K562 (cell line): Measurements from ENCODE around the gene IGSF23. TPM values are rescaled to one million over a fixed set of nuclear protein-coding genes. Genes with fewer than 3 reads are reported as not detected.

ENCODE experiments used
- ARNT ChIP-seq, 2 experiments: fragments of 450-650 bp; IDR thresholded peaks; 2 replicates each; pipeline ENCODE4 v1.6.1; 2016; ENCODE audit warnings: mild to moderate bottlenecking in 1 of 2
- BMI1 ChIP-seq: fragments of 150-350 bp; IDR thresholded peaks from 2 replicates; pipeline ENCODE4 v1.6.1; 2014; ENCODE audit warnings: low read length
- BRD9 ChIP-seq: fragments of 450-650 bp; IDR thresholded peaks from 2 replicates; pipeline ENCODE4 v1.6.1; 2018; ENCODE audit warnings: low read depth; ENCODE audit not compliant: partially characterized antibody
- CTBP1 ChIP-seq: fragments of 450-650 bp; IDR thresholded peaks from 2 replicates; pipeline ENCODE4 v1.6.1; 2016; ENCODE audit warnings: borderline replicate concordance
- E2F8 ChIP-seq: fragments of 450-650 bp; IDR thresholded peaks from 2 replicates; pipeline ENCODE4 v1.7.1; 2018; ENCODE audit warnings: mild to moderate bottlenecking, low read depth; ENCODE audit not compliant: partially characterized antibody
- ELF1 ChIP-seq: fragments of 200-800 bp; sonication (Bioruptor generic); IDR thresholded peaks from 2 replicates; pipeline ENCODE4 v1.6.1; 2016; ENCODE audit warnings: missing genetic modification characterization, missing compliant biosample characterization
- ETS2 ChIP-seq: IDR thresholded peaks from 2 replicates; pipeline ENCODE4 v1.6.1; 2016; ENCODE audit warnings: borderline replicate concordance, missing genetic modification characterization, mild to moderate bottlenecking, moderate library complexity, missing compliant biosample characterization; ENCODE audit not compliant: poor library complexity, severe bottlenecking
- HDAC1 ChIP-seq, 2 experiments: fragments of 450-650 bp; IDR thresholded peaks; 2 replicates each; pipeline ENCODE4 v1.6.1; 2016 to 2017; ENCODE audit warnings: inconsistent platforms in 1 of 2, mild to moderate bottlenecking in 1 of 2, moderate library complexity in 1 of 2
- HLTF ChIP-seq: fragments of 450-650 bp; IDR thresholded peaks from 2 replicates; pipeline ENCODE4 v1.6.1; 2016
- MTA1 ChIP-seq: fragments of 450-650 bp; IDR thresholded peaks from 2 replicates; pipeline ENCODE4 v1.6.1; 2017; ENCODE audit warnings: borderline replicate concordance
- MYBL2 ChIP-seq, 2 experiments: fragments of 450-650 bp in 1 of 2; sonication (generic) in 1 of 2; formaldehyde crosslinking in 1 of 2; IDR thresholded peaks; 2 replicates each; pipeline versions ENCODE4 v1.6.1 to v1.8.1; 2017 to 2022; ENCODE audit warnings: borderline replicate concordance in 1 of 2, inconsistent platforms in 1 of 2, low read depth in 1 of 2, mild to moderate bottlenecking in 1 of 2, missing genetic modification reagents in 1 of 2, moderate library complexity in 1 of 2
- NFATC3 ChIP-seq: fragments of 450-650 bp; IDR thresholded peaks from 2 replicates; pipeline ENCODE4 v1.6.1; 2017; ENCODE audit warnings: mild to moderate bottlenecking
- NKRF ChIP-seq: fragments of 450-650 bp; IDR thresholded peaks from 2 replicates; pipeline ENCODE4 v1.6.1; 2016; ENCODE audit warnings: borderline replicate concordance
- OTX1 ChIP-seq: fragments of 450-650 bp; formaldehyde crosslinking; IDR thresholded peaks from 2 replicates; pipeline ENCODE4 v1.4.0; 2022; ENCODE audit warnings: mild to moderate bottlenecking
- PTBP1 ChIP-seq: fragments of 200-400 bp; formaldehyde crosslinking; IDR thresholded peaks from 2 replicates; pipeline ENCODE4 v1.6.1; 2017; ENCODE audit warnings: low read depth, low read length
- polyA plus RNA-seq, 8 experiments: library from polyadenylated mRNA; depleted of rRNA in 4 of 8; stranded (reverse) in 5 of 8; unstranded in 3 of 8; fragments of >200 nt; fragmentation: Nextera tagmentation in 2 of 8; fragmentation: Illumina TruSeq in 1 of 8; extraction: Ambion mirVana in 2 of 8; extraction: Trizol in 1 of 8; gene quantifications; 2 replicates each; pipeline versions ENCODE4 v1.2.1 to v1.2.3, GENCODE V29; 2011 to 2014; ENCODE audit warnings: inconsistent platforms in 1 of 8, missing spikeins in 1 of 8
- total RNA-seq, 7 experiments: library from RNA; depleted of rRNA in 6 of 7; stranded (reverse); fragments of >200 nt in 6 of 7; fragmentation: Illumina TruSeq in 2 of 7; extraction: Trizol in 2 of 7; gene quantifications; 2 replicates each; pipeline versions ENCODE4 v1.2.1 to v1.2.3, GENCODE V29; 2011 to 2021; ENCODE audit warnings: low replicate concordance in 1 of 7
- TF ChIP-seq, protein P1 (sequence below), 2 experiments: fragments of 450-650 bp in 1 of 2; IDR thresholded peaks; 2 replicates each; pipeline ENCODE4 v1.6.1; 2011 to 2017; ENCODE audit warnings: low read depth in 2 of 2, antibody characterized with exemption in 1 of 2, borderline replicate concordance in 1 of 2, low read length in 1 of 2, mild to moderate bottlenecking in 1 of 2, mixed read lengths in 1 of 2; ENCODE audit not compliant: control insufficient read depth in 1 of 2
- TF ChIP-seq, protein P2 (sequence below): fragments of 450-650 bp; formaldehyde crosslinking; conservative IDR thresholded peaks from 2 replicates; pipeline ENCODE4 v1.4.0; 2022; ENCODE audit warnings: mild to moderate bottlenecking, missing genetic modification characterization

Gene IGSF23
- total and polyA plus RNA-seq, 9 of the 15 experiments (the other 6 are each of a cell fraction or from before 2014, with no cell fraction given), result not detected

DNA sequence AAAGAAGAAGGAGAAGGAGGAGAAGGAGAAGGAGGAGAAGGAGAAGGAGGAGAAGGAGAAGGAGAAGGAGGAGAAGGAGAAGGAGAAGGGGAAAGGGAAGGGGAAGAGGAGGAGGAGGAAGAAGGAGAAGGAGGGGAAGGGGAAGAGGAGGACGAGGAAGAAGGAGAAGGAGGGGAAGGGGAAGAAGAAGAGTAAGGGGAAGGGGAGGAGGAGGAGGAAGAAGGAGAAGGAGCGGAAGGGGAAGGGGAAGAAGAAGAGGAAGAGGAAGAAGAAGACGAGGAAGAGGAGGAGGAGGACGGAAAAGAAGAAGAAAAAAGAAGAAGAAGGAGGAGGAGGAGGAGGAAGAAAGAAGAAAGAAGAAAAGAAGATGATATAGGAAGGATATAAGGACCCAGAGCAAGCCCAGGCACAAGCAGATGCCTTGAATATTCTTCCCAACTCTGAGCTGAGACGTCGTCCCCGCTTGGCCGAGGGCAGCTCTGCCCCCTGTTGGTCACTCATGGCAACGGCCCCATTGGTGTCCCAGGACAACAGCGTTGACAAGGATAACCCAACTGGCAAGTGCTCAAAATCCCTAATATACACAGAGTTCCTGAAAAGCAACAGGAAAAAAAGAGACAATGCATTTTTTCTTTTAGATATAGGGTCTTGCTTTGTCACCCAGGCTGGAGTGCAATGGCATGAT, 30.6 kb upstream of the IGSF23 start (continued):
- TF ChIP-seq MYBL2 (IDR thresholded peaks at IDR 0.05; ENCODE audit: low read depth) (peak; percentile 38; the same call in 1 of the 2 replicates), MYBL2 (CRISPR knock-in tag; IDR thresholded peaks at IDR 0.05; ENCODE audit: borderline replicate concordance) (no peak), HDAC1 (IDR thresholded peaks at IDR 0.05) (peak in 1 of 2 experiments; percentile 54; a peak in 1 of 4 replicates), MTA1 (peak; percentile 84), OTX1 (peak; percentile 97), PTBP1 (no peak), ELF1 (0 out of 2 replicates have a peak, but pooled peaks have one; percentile 21), E2F8 (peak; percentile 37), BRD9 (peak; percentile 27), HLTF (peak; percentile 86), CTBP1 (peak; percentile 44; the same call in 1 of the 2 replicates), NKRF (peak; percentile 74; the same call in 1 of the 2 replicates), ETS2 (no peak), ARNT (IDR thresholded peaks at IDR 0.05) (0 out of 4 replicates have a peak, but pooled peaks of 1 of the 2 experiments have one; percentile 19), NFATC3 (no peak), BMI1 (no peak)
- TF ChIP-seq, protein P1, sequence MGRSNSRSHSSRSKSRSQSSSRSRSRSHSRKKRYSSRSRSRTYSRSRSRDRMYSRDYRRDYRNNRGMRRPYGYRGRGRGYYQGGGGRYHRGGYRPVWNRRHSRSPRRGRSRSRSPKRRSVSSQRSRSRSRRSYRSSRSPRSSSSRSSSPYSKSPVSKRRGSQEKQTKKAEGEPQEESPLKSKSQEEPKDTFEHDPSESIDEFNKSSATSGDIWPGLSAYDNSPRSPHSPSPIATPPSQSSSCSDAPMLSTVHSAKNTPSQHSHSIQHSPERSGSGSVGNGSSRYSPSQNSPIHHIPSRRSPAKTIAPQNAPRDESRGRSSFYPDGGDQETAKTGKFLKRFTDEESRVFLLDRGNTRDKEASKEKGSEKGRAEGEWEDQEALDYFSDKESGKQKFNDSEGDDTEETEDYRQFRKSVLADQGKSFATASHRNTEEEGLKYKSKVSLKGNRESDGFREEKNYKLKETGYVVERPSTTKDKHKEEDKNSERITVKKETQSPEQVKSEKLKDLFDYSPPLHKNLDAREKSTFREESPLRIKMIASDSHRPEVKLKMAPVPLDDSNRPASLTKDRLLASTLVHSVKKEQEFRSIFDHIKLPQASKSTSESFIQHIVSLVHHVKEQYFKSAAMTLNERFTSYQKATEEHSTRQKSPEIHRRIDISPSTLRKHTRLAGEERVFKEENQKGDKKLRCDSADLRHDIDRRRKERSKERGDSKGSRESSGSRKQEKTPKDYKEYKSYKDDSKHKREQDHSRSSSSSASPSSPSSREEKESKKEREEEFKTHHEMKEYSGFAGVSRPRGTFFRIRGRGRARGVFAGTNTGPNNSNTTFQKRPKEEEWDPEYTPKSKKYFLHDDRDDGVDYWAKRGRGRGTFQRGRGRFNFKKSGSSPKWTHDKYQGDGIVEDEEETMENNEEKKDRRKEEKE (IDR thresholded peaks at IDR 0.05; ENCODE audit: borderline replicate concordance in 1 of 2, control insufficient read depth in 1 of 2, low read depth in 2 of 2, low read length in 1 of 2), result no peak
- TF ChIP-seq, protein P2, sequence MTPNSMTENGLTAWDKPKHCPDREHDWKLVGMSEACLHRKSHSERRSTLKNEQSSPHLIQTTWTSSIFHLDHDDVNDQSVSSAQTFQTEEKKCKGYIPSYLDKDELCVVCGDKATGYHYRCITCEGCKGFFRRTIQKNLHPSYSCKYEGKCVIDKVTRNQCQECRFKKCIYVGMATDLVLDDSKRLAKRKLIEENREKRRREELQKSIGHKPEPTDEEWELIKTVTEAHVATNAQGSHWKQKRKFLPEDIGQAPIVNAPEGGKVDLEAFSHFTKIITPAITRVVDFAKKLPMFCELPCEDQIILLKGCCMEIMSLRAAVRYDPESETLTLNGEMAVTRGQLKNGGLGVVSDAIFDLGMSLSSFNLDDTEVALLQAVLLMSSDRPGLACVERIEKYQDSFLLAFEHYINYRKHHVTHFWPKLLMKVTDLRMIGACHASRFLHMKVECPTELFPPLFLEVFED (CRISPR knock-in tag), result peak; percentile 96
